Activated naive CD4-positive, alpha-beta T cell treated with anti-CD3 and anti-CD28 coated beads, Interleukin-2, amount 10 ng/mL, durations not matched to agents 7 days and 5 days (primary cell): Measurements from ENCODE around the gene GGTA1.
"Not testable (repeated sequence)": the region's sequence is repeated elsewhere in the genome, so short reads cannot be mapped to it uniquely, and the experiment has no call there.

Experiments
- CTCF ChIA-PET: fragments of 350-600 bp; sonication (Branson Sonifier 250); formaldehyde crosslinking; loops from one replicate; lab custom pipeline; 2021; ENCODE audit warnings: antibody characterized with exemption; lab: Charles Lee
- DNase-seq: peaks from one replicate; pipeline ENCODE4 v3.0.0-alpha.2; 2020
- H3K27ac Mint-ChIP-seq: one replicate; pipeline ENCODE4 v1.8.0; 2021; ENCODE audit warnings: mild to moderate bottlenecking, moderate library complexity, mixed read lengths
- H3K27me3 Mint-ChIP-seq: one replicate; pipeline ENCODE4 v1.8.0; 2021; ENCODE audit warnings: mild to moderate bottlenecking, mixed read lengths
- H3K36me3 Mint-ChIP-seq: one replicate; pipeline ENCODE4 v1.8.0; 2021; ENCODE audit warnings: mixed read lengths
- H3K4me1 Mint-ChIP-seq: one replicate; pipeline ENCODE4 v1.8.0; 2021; ENCODE audit warnings: mixed read lengths
- H3K4me3 Mint-ChIP-seq: one replicate; pipeline ENCODE4 v1.8.0; 2021; ENCODE audit warnings: mild to moderate bottlenecking, moderate library complexity, mixed read lengths
- H3K9me3 Mint-ChIP-seq: one replicate; pipeline ENCODE4 v1.8.0; 2021; ENCODE audit warnings: mixed read lengths

GGTA1 gene

GRCh38 chr9:121499427-121500164, at the start of gene GGTA1:
GGTA1 (minus strand) TSS chr9:121499844; CDS start chr9:121467922, 31,922 bp downstream.
- no peak for DNase-seq
- H3K9me3 Mint-ChIP-seq: peaks cover 4% of the 10 kb centered on the region
- H3K27ac Mint-ChIP-seq: no peak within 1 kb of the TSS
- H3K4me3 Mint-ChIP-seq: peak within 1 kb of the TSS; percentile 51
- CTCF ChIA-PET: interaction anchor here (1.8 kb wide), 1 partner anchor 179 kb away, joined by 6 read pairs; no protein-coding TSS in a partner anchor
- H3K27me3 Mint-ChIP-seq: peaks cover 75% of the 10 kb centered on the region
- H3K4me1 Mint-ChIP-seq: peaks cover 16% of the 10 kb centered on the region
- no peaks in the 10 kb centered on the region for H3K36me3 Mint-ChIP-seq

GRCh38 chr9:121548666-121549065, 49.0 kb upstream of the GGTA1 start:
- H3K4me1 Mint-ChIP-seq: peaks cover 3% of the 10 kb centered on the region
- no peaks in the 10 kb centered on the region for H3K36me3 Mint-ChIP-seq
- no peak overlapping the region for H3K4me3 Mint-ChIP-seq
- no peaks in the 10 kb centered on the region for H3K9me3 Mint-ChIP-seq
- H3K27ac Mint-ChIP-seq: no peak overlapping the region
- H3K27me3 Mint-ChIP-seq: peaks cover 62% of the 10 kb centered on the region
- CTCF ChIA-PET: interaction anchor here (0.7 to 5.8 kb wide), 3 partner anchors 13 to 134 kb away, joined by 3 to 89 read pairs (median 10); no protein-coding TSS in a partner anchor
- DNase-seq: no peak

- Mint-ChIP-seq H3K4me3 (no peak overlapping the region), H3K27ac (no peak overlapping the region), H3K9me3 (no peaks in the 10 kb centered on the region), H3K4me1 (peaks cover under 1% of the 10 kb centered on the region), H3K36me3 (no peaks in the 10 kb centered on the region), H3K27me3 (peaks cover 56% of the 10 kb centered on the region)
- DNase-seq: peak; percentile 79
- CTCF ChIA-PET: interaction anchor here (0.7 to 5.8 kb wide), 19 partner anchors 8 to 417 kb away, joined by 3 to 89 read pairs (median 4); no protein-coding TSS in a partner anchor
Measured at GRCh38 chr9:121545875-121546423, 46.3 kb upstream of the GGTA1 start.

- H3K27ac Mint-ChIP-seq: no peak overlapping the region
- no peaks in the 10 kb centered on the region for H3K4me1 Mint-ChIP-seq
- CTCF ChIA-PET: interaction anchor here (0.6 to 5.8 kb wide), 18 partner anchors 8 to 418 kb away, joined by 3 to 89 read pairs (median 4); no protein-coding TSS in a partner anchor
- H3K36me3 Mint-ChIP-seq: no peaks in the 10 kb centered on the region
- DNase-seq: no peak
- no peak overlapping the region for H3K4me3 Mint-ChIP-seq
- peaks cover 49% of the 10 kb centered on the region for H3K27me3 Mint-ChIP-seq
- H3K9me3 Mint-ChIP-seq: no peaks in the 10 kb centered on the region
Measured at GRCh38 chr9:121545150-121545874, 45.7 kb upstream of the GGTA1 start.

- CTCF ChIA-PET: interaction anchor here (1.5 kb wide), 1 partner anchor 142 kb away, joined by 3 read pairs; no protein-coding TSS in a partner anchor
- Mint-ChIP-seq H3K36me3 (no peaks in the 10 kb centered on the region), H3K27ac (no peak overlapping the region), H3K4me3 (no peak overlapping the region), H3K27me3 (peaks cover 38% of the 10 kb centered on the region), H3K9me3 (no peaks in the 10 kb centered on the region), H3K4me1 (no peaks in the 10 kb centered on the region)
- DNase-seq: no peak
Measured at GRCh38 chr9:121542025-121542424, 42.4 kb upstream of the GGTA1 start.

DNA sequence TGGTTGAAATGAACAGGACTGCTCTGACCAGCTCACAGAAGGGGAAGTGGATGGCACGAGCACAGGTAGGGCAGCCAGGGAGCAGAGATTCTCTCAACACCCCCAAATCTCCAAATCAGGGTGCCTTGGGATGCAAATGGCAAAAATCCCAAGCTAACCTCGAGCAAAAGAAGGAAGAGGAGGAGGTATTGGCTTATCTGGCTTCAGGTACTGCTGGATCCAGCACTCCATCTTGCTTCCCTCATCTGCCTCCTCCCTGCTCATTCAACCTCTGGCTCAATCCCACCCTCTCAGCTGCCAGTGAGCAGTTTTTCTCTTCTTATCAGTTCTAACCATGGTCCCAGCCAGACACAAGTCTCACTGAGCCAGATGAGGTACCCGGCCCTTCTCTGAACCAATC, 41.6 kb upstream of the GGTA1 start:
- CTCF ChIA-PET: no interaction called here
- Mint-ChIP-seq H3K27ac (no peak overlapping the region), H3K9me3 (no peaks in the 10 kb centered on the region), H3K4me3 (no peak overlapping the region), H3K36me3 (no peaks in the 10 kb centered on the region), H3K27me3 (peaks cover 31% of the 10 kb centered on the region), H3K4me1 (no peaks in the 10 kb centered on the region)
- DNase-seq: no peak

GRCh38 chr9:121538221-121538620, 38.6 kb upstream of the GGTA1 start:
- Mint-ChIP-seq H3K36me3 (no peaks in the 10 kb centered on the region), H3K4me3 (no peak overlapping the region), H3K27me3 (peaks cover 24% of the 10 kb centered on the region), H3K4me1 (no peaks in the 10 kb centered on the region), H3K27ac (no peak overlapping the region), H3K9me3 (no peaks in the 10 kb centered on the region)
- DNase-seq: no peak
- CTCF ChIA-PET: interaction anchor here (0.9 to 2.1 kb wide), 3 partner anchors 8 to 146 kb away, joined by 4 to 6 read pairs (median 4); no protein-coding TSS in a partner anchor

- Mint-ChIP-seq H3K4me3 (no peak overlapping the region), H3K36me3 (no peaks in the 10 kb centered on the region), H3K9me3 (no peaks in the 10 kb centered on the region), H3K4me1 (no peaks in the 10 kb centered on the region), H3K27me3 (peaks cover 32% of the 10 kb centered on the region), H3K27ac (no peak overlapping the region)
- CTCF ChIA-PET: interaction anchor here (0.9 kb wide), 1 partner anchor 9 kb away, joined by 4 read pairs; no protein-coding TSS in a partner anchor
- DNase-seq: no peak
Measured at GRCh38 chr9:121537283-121537682, 37.6 kb upstream of the GGTA1 start.

DNA sequence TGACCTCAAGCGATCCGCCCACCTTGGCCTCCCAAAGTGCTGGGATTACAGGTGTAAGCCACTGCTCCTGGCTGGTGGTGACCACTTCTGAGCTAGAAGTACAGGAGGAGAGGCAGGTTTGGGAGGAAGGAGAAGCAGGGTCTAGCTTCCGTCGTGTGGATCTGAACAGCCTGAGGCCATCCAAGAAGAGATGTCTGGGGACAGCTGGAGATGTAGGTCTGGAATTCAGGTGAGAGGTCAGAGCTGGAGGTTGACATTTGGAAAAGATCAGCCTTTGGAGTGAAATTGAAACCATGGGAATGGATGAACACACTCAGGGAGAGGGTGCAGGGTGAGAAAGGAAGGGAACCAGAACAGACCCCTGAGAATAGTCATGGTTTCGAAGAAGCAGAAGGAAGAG, 33.2 kb upstream of the GGTA1 start:
- CTCF ChIA-PET: no interaction called here
- Mint-ChIP-seq H3K4me3 (no peak overlapping the region), H3K27me3 (peaks cover 37% of the 10 kb centered on the region), H3K9me3 (no peaks in the 10 kb centered on the region), H3K4me1 (no peaks in the 10 kb centered on the region), H3K27ac (no peak overlapping the region), H3K36me3 (no peaks in the 10 kb centered on the region)
- no peak for DNase-seq

- Mint-ChIP-seq H3K4me3 (no peak overlapping the region), H3K27me3 (peaks cover 32% of the 10 kb centered on the region), H3K36me3 (no peaks in the 10 kb centered on the region), H3K27ac (no peak overlapping the region), H3K9me3 (no peaks in the 10 kb centered on the region), H3K4me1 (no peaks in the 10 kb centered on the region)
- CTCF ChIA-PET: no interaction called here
- DNase-seq: no peak
Measured at GRCh38 chr9:121529237-121529987, 29.8 kb upstream of the GGTA1 start.

GRCh38 chr9:121528642-121529041, 29.0 kb upstream of the GGTA1 start:
- H3K36me3 Mint-ChIP-seq: no peaks in the 10 kb centered on the region
- no peaks in the 10 kb centered on the region for H3K4me1 Mint-ChIP-seq
- H3K27me3 Mint-ChIP-seq: peaks cover 30% of the 10 kb centered on the region
- H3K9me3 Mint-ChIP-seq: no peaks in the 10 kb centered on the region
- no peak for DNase-seq
- CTCF ChIA-PET: no interaction called here
- H3K27ac Mint-ChIP-seq: no peak overlapping the region
- H3K4me3 Mint-ChIP-seq: no peak overlapping the region

- H3K4me1 Mint-ChIP-seq: no peaks in the 10 kb centered on the region
- peaks cover 17% of the 10 kb centered on the region for H3K27me3 Mint-ChIP-seq
- CTCF ChIA-PET: no interaction called here
- H3K27ac Mint-ChIP-seq: no peak overlapping the region
- H3K4me3 Mint-ChIP-seq: no peak overlapping the region
- no peaks in the 10 kb centered on the region for H3K36me3 Mint-ChIP-seq
- no peak for DNase-seq
- no peaks in the 10 kb centered on the region for H3K9me3 Mint-ChIP-seq
Measured at GRCh38 chr9:121527371-121527770, 27.7 kb upstream of the GGTA1 start.

- CTCF ChIA-PET, H3K9me3 Mint-ChIP-seq: not testable (repeated sequence)
Measured at GRCh38 chr9:121519688-121520087, 20.0 kb upstream of the GGTA1 start.

GRCh38 chr9:121518634-121519033, 19.0 kb upstream of the GGTA1 start:
- H3K36me3 Mint-ChIP-seq: no peaks in the 10 kb centered on the region
- no peak overlapping the region for H3K27ac Mint-ChIP-seq
- H3K4me3 Mint-ChIP-seq: no peak overlapping the region
- H3K4me1 Mint-ChIP-seq: no peaks in the 10 kb centered on the region
- H3K27me3 Mint-ChIP-seq: peaks cover 30% of the 10 kb centered on the region
- CTCF ChIA-PET: no interaction called here
- peaks cover 2% of the 10 kb centered on the region for H3K9me3 Mint-ChIP-seq
- DNase-seq: no peak

More at GRCh38 chr9:121519688-121520087, 20.0 kb upstream of the GGTA1 start:
- peaks cover 22% of the 10 kb centered on the region for H3K27me3 Mint-ChIP-seq
- H3K4me1 Mint-ChIP-seq, H3K36me3 Mint-ChIP-seq, DNase-seq, H3K27ac Mint-ChIP-seq, H3K4me3 Mint-ChIP-seq: not testable (repeated sequence)
